ENCODE results near the gene ATG16L2. TPM values are rescaled to one million over a fixed set of nuclear protein-coding genes. Genes with fewer than 3 reads are reported as not detected.

ATG16L2 gene
- total RNA-seq, 1 donor from 2014 or later: 9.6 TPM

- H3K79me2 ChIP-seq (ENCODE audit: insufficient read depth, low read length): no peaks in the 10 kb centered on the region
- Mint-ChIP-seq H3K4me1 (ENCODE audit: low read depth, unreplicated experiment) (peaks cover 16% of the 10 kb centered on the region), H3K27me3 (ENCODE audit: low read depth, unreplicated experiment) (no peaks in the 10 kb centered on the region), H3K4me3 (ENCODE audit: unreplicated experiment) (no peak overlapping the region), H3K36me3 (ENCODE audit: low read depth, unreplicated experiment) (no peaks in the 10 kb centered on the region), H3K9me3 (ENCODE audit: unreplicated experiment) (peaks cover 3% of the 10 kb centered on the region), H3K27ac (ENCODE audit: unreplicated experiment) (no peak overlapping the region)
- H2AFZ ChIP-seq (ENCODE audit: low read depth, low read length): no peak overlapping the region
- FAIRE-seq: no peak
- H3K4me3 ChIP-seq (ENCODE audit: insufficient read depth, low read depth, low read length): no peak overlapping the region
- DNase-seq (ENCODE audit: low read depth): no peak
- H3K4me2 ChIP-seq (ENCODE audit: low read length): no peak overlapping the region
- no peak overlapping the region for H3K9ac ChIP-seq (ENCODE audit: low read length)
- H4K20me1 ChIP-seq (ENCODE audit: insufficient read depth, low read length): no peaks in the 10 kb centered on the region
- no peaks in the 10 kb centered on the region for H3K9me3 ChIP-seq (ENCODE audit: insufficient read depth, low read depth, low read length)
- H3K4me1 ChIP-seq (ENCODE audit: insufficient read depth, low read length): peaks cover 16% of the 10 kb centered on the region
- no peaks in the 10 kb centered on the region for H3K27me3 ChIP-seq (ENCODE audit: insufficient read depth, low read length)
- H3K27ac ChIP-seq (ENCODE audit: low read depth, low read length): no peak overlapping the region
- TF ChIP-seq EZH2 (IDR thresholded peaks at IDR 0.05; ENCODE audit: insufficient read depth, low read length): no peak
- TF ChIP-seq CTCF (IDR thresholded peaks at IDR 0.05; ENCODE audit: insufficient read depth, low read depth, low read length): no peak
- H3K36me3 ChIP-seq (ENCODE audit: insufficient read depth, low read length): no peaks in the 10 kb centered on the region
Observed at GRCh38 chr11:72786305-72787215, 27.7 kb upstream of the ATG16L2 start.

- H3K36me3 Mint-ChIP-seq (ENCODE audit: low read depth, unreplicated experiment): no peaks in the 10 kb centered on the region
- H3K27ac ChIP-seq (ENCODE audit: low read depth, low read length): no peak overlapping the region
- no peaks in the 10 kb centered on the region for H3K9me3 ChIP-seq (ENCODE audit: insufficient read depth, low read depth, low read length)
- H3K9ac ChIP-seq (ENCODE audit: low read length): no peak overlapping the region
- no peak overlapping the region for H3K27ac Mint-ChIP-seq (ENCODE audit: unreplicated experiment)
- no peak overlapping the region for H3K4me3 ChIP-seq (ENCODE audit: insufficient read depth, low read depth, low read length)
- H3K27me3 ChIP-seq (ENCODE audit: insufficient read depth, low read length): no peaks in the 10 kb centered on the region
- no peaks in the 10 kb centered on the region for H3K27me3 Mint-ChIP-seq (ENCODE audit: low read depth, unreplicated experiment)
- no peak overlapping the region for H3K4me2 ChIP-seq (ENCODE audit: low read length)
- H2AFZ ChIP-seq (ENCODE audit: low read depth, low read length): no peak overlapping the region
- no peaks in the 10 kb centered on the region for H3K36me3 ChIP-seq (ENCODE audit: insufficient read depth, low read length)
- peaks cover 10% of the 10 kb centered on the region for H3K4me1 Mint-ChIP-seq (ENCODE audit: low read depth, unreplicated experiment)
- H3K4me1 ChIP-seq (ENCODE audit: insufficient read depth, low read length): peaks cover 16% of the 10 kb centered on the region
- TF ChIP-seq CTCF (IDR thresholded peaks at IDR 0.05; ENCODE audit: insufficient read depth, low read depth, low read length) (no peak), EZH2 (IDR thresholded peaks at IDR 0.05; ENCODE audit: insufficient read depth, low read length) (no peak)
- no peaks in the 10 kb centered on the region for H4K20me1 ChIP-seq (ENCODE audit: insufficient read depth, low read length)
- H3K79me2 ChIP-seq (ENCODE audit: insufficient read depth, low read length): no peaks in the 10 kb centered on the region
- DNase-seq (ENCODE audit: low read depth) (no peak), FAIRE-seq (no peak)
- H3K9me3 Mint-ChIP-seq (ENCODE audit: unreplicated experiment): peaks cover 3% of the 10 kb centered on the region
- no peak overlapping the region for H3K4me3 Mint-ChIP-seq (ENCODE audit: unreplicated experiment)
Observed at GRCh38 chr11:72787216-72788104, 26.8 kb upstream of the ATG16L2 start.

Measured in astrocyte (in vitro differentiated cells and primary cell).